ENCODE measurements around the gene SUSD2. TPM values are rescaled to one million over a fixed set of nuclear protein-coding genes. Genes with fewer than 3 reads are reported as not detected.

The SUSD2 gene
- total RNA-seq, 1 experiment from 2014 or later: 1.1 TPM

DNA sequence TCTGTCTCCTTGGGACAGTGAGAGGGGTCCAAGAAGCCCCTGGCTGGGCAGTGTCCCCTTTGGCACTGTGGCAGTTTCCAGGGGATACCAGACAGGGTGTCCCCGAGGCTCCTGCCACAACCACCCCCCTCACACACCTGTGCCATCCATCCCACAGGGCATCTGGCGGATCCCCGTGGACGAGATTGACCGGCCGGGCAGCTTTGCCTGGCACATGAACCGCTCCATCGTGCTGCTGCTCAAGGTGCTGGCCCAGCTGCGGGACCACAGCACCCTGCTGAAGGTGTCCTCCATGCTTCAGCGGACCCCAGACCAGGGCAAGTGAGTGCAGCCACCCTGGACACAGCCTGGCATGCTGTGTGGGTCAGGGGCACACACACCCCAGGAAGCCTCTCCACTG, 17.0 kb upstream of the SUSD2 start (continued):
- TF ChIP-seq ARID4B (CRISPR knock-in tag; IDR thresholded peaks at IDR 0.05; ENCODE audit: borderline replicate concordance) (no peak), E2F5 (CRISPR knock-in tag; IDR thresholded peaks at IDR 0.05) (no peak), ZNF219 (CRISPR knock-in tag; IDR thresholded peaks at IDR 0.05; ENCODE audit: borderline replicate concordance) (no peak), ZSCAN18 (CRISPR knock-in tag; IDR thresholded peaks at IDR 0.05) (no peak)

GRCh38 chr22:24164940-24165339, 16.3 kb upstream of the SUSD2 start:
- no peaks in the 10 kb centered on the region for H3K9me3 Mint-ChIP-seq
- TF ChIP-seq SP1 (CRISPR knock-in tag; conservative IDR thresholded peaks at IDR 0.05) (no peak), SMAD4 (CRISPR knock-in tag; IDR thresholded peaks at IDR 0.05) (no peak), TEAD1 (CRISPR knock-in tag; IDR thresholded peaks at IDR 0.05) (no peak), GABPB1 (CRISPR knock-in tag; IDR thresholded peaks at IDR 0.05) (no peak)
- TF ChIP-seq, protein P1, sequence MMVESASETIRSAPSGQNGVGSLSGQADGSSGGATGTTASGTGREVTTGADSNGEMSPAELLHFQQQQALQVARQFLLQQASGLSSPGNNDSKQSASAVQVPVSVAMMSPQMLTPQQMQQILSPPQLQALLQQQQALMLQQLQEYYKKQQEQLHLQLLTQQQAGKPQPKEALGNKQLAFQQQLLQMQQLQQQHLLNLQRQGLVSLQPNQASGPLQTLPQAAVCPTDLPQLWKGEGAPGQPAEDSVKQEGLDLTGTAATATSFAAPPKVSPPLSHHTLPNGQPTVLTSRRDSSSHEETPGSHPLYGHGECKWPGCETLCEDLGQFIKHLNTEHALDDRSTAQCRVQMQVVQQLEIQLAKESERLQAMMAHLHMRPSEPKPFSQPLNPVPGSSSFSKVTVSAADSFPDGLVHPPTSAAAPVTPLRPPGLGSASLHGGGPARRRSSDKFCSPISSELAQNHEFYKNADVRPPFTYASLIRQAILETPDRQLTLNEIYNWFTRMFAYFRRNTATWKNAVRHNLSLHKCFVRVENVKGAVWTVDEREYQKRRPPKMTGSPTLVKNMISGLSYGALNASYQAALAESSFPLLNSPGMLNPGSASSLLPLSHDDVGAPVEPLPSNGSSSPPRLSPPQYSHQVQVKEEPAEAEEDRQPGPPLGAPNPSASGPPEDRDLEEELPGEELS (CRISPR knock-in tag; IDR thresholded peaks at IDR 0.05): no peak
- no peak overlapping the region for H3K27ac Mint-ChIP-seq
- no peak overlapping the region for H3K4me3 Mint-ChIP-seq
- no peak for ATAC-seq
- ChIA-PET POLR2A (no interaction called here), CTCF (interaction anchor here (0.6 to 4.3 kb wide), 6 partner anchors 9 to 110 kb away, joined by 3 to 39 read pairs (median 4); partner anchors contain the start of gene SUSD2)
- H3K4me1 Mint-ChIP-seq: no peaks in the 10 kb centered on the region
- DNase-seq (ENCODE audit: low spot score): no peak
- H3K36me3 Mint-ChIP-seq: peaks cover 8% of the 10 kb centered on the region
- no peaks in the 10 kb centered on the region for H3K27me3 Mint-ChIP-seq (ENCODE audit: low read depth)

DNA sequence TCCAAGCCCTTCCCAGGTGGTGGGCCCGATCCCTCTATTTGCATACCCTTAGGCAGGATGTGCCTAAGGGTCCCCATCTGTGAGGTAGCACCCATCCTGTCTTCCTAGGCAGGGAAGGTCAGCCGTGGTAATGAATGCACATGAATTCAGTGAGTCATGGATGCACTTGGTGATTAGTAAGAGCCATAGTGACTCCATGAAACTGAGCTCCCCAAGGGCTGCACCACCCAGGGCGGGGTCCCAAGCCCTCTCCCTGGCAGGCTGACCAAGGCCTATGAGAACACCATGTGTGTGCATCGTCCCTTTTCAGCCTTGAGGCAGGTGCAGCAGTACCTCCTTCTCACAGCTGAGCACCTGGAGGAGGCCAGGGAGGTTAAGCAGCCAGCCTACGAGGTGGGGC, 15.6 kb upstream of the SUSD2 start:
- ChIA-PET POLR2A (no interaction called here), CTCF (interaction anchor here (0.6 to 4.3 kb wide), 6 partner anchors 9 to 110 kb away, joined by 3 to 39 read pairs (median 4); partner anchors contain the start of gene SUSD2)
- Mint-ChIP-seq H3K27me3 (ENCODE audit: low read depth) (no peaks in the 10 kb centered on the region), H3K4me3 (no peak overlapping the region), H3K9me3 (no peaks in the 10 kb centered on the region), H3K36me3 (peaks cover 8% of the 10 kb centered on the region), H3K27ac (no peak overlapping the region), H3K4me1 (no peaks in the 10 kb centered on the region)
- DNase-seq (ENCODE audit: low spot score): no peak
- no peak for ATAC-seq
- TF ChIP-seq ZNF671 (CRISPR knock-in tag; IDR thresholded peaks at IDR 0.05) (no peak), JUN (CRISPR knock-in tag; IDR thresholded peaks at IDR 0.05) (no peak), ESRRA (CRISPR knock-in tag; IDR thresholded peaks at IDR 0.05; ENCODE audit: borderline replicate concordance) (no peak), ZNF423 (CRISPR knock-in tag; IDR thresholded peaks at IDR 0.05) (no peak), E2F5 (CRISPR knock-in tag; IDR thresholded peaks at IDR 0.05) (no peak), ZNF232 (CRISPR knock-in tag; IDR thresholded peaks at IDR 0.05) (no peak)
- TF ChIP-seq, protein P2, sequence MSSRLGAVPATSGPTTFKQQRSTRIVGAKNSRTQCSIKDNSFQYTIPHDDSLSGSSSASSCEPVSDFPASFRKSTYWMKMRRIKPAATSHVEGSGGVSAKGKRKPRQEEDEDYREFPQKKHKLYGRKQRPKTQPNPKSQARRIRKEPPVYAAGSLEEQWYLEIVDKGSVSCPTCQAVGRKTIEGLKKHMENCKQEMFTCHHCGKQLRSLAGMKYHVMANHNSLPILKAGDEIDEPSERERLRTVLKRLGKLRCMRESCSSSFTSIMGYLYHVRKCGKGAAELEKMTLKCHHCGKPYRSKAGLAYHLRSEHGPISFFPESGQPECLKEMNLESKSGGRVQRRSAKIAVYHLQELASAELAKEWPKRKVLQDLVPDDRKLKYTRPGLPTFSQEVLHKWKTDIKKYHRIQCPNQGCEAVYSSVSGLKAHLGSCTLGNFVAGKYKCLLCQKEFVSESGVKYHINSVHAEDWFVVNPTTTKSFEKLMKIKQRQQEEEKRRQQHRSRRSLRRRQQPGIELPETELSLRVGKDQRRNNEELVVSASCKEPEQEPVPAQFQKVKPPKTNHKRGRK (CRISPR knock-in tag; IDR thresholded peaks at IDR 0.05; ENCODE audit: borderline replicate concordance): no peak
- TF ChIP-seq, protein P3, sequence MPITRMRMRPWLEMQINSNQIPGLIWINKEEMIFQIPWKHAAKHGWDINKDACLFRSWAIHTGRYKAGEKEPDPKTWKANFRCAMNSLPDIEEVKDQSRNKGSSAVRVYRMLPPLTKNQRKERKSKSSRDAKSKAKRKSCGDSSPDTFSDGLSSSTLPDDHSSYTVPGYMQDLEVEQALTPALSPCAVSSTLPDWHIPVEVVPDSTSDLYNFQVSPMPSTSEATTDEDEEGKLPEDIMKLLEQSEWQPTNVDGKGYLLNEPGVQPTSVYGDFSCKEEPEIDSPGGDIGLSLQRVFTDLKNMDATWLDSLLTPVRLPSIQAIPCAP (CRISPR knock-in tag; IDR thresholded peaks at IDR 0.05): no peak
- TF ChIP-seq, protein P4, sequence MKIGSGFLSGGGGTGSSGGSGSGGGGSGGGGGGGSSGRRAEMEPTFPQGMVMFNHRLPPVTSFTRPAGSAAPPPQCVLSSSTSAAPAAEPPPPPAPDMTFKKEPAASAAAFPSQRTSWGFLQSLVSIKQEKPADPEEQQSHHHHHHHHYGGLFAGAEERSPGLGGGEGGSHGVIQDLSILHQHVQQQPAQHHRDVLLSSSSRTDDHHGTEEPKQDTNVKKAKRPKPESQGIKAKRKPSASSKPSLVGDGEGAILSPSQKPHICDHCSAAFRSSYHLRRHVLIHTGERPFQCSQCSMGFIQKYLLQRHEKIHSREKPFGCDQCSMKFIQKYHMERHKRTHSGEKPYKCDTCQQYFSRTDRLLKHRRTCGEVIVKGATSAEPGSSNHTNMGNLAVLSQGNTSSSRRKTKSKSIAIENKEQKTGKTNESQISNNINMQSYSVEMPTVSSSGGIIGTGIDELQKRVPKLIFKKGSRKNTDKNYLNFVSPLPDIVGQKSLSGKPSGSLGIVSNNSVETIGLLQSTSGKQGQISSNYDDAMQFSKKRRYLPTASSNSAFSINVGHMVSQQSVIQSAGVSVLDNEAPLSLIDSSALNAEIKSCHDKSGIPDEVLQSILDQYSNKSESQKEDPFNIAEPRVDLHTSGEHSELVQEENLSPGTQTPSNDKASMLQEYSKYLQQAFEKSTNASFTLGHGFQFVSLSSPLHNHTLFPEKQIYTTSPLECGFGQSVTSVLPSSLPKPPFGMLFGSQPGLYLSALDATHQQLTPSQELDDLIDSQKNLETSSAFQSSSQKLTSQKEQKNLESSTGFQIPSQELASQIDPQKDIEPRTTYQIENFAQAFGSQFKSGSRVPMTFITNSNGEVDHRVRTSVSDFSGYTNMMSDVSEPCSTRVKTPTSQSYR (CRISPR knock-in tag; IDR thresholded peaks at IDR 0.05): no peak

All from WTC11 (cell line).